Brain microvascular endothelial cell (primary cell): ENCODE data around the gene NISCH.

Experiments used
- DNase-seq: peaks from one replicate; pipeline ENCODE4 v3.0.0-alpha.2; 2020
- H3K27ac ChIP-seq: fragments of 250-450 bp; sonication (Bioruptor Pico); 2 replicates; pipeline ENCODE4 v1.5.1; 2020; ENCODE audit warnings: mild to moderate bottlenecking, moderate library complexity
- H3K27me3 ChIP-seq: fragments of 250-450 bp; sonication (Bioruptor Pico); replicated peaks from 2 replicates; pipeline ENCODE4 v1.5.1; 2020; ENCODE audit warnings: mild to moderate bottlenecking
- H3K36me3 ChIP-seq: fragments of 250-450 bp; sonication (Bioruptor Pico); replicated peaks from 2 replicates; pipeline ENCODE4 v1.5.1; 2020; ENCODE audit warnings: mild to moderate bottlenecking
- H3K4me3 ChIP-seq: 2 replicates; pipeline ENCODE4 v1.5.1; 2011; ENCODE audit warnings: low read depth, mild to moderate bottlenecking, control low read depth, low read length, moderate library complexity
- CTCF ChIP-seq: IDR thresholded peaks from 2 replicates; pipeline ENCODE4 v1.5.1; 2011; ENCODE audit warnings: low read depth, mild to moderate bottlenecking, moderate library complexity, low read length, control low read depth, inconsistent platforms; ENCODE audit errors: missing control alignments
- in situ Hi-C: cut with HindIII; loops from 2 replicates; pipeline ENCODE4 v1.10.0; 2017; ENCODE audit warnings: low sequenced_read_pairs, low pct_ligation_motif_present

The NISCH gene

GRCh38 chr3:52458031-52458760 lies 2.8 kb downstream of the NISCH start:
- Histone ChIP-seq H3K27ac (no peak overlapping the region), H3K4me3 (no peak overlapping the region), H3K27me3 (no peaks in the 10 kb centered on the region), H3K36me3 (peaks cover 22% of the 10 kb centered on the region)
- TF ChIP-seq CTCF, result no peak
- in situ Hi-C loops, result no loop called here
- DNase-seq, result no peak

- in situ Hi-C loops, result no loop called here
- H3K27ac ChIP-seq, result no peak overlapping the region
- H3K4me3 ChIP-seq, result no peak overlapping the region
- no peak for DNase-seq
- H3K36me3 ChIP-seq, result peaks cover 22% of the 10 kb centered on the region
- no peak for TF ChIP-seq CTCF
- no peaks in the 10 kb centered on the region for H3K27me3 ChIP-seq
These were observed 3.6 kb downstream of the NISCH start for GRCh38 chr3:52458770-52459545.

GRCh38 chr3:52461874-52462273 lies 6.5 kb downstream of the NISCH start:
- TF ChIP-seq CTCF, result no peak
- Histone ChIP-seq H3K27ac (no peak overlapping the region), H3K27me3 (no peaks in the 10 kb centered on the region), H3K4me3 (no peak overlapping the region), H3K36me3 (peaks cover 22% of the 10 kb centered on the region)
- in situ Hi-C loops, result no loop called here
- DNase-seq, result no peak

GRCh38 chr3:52463416-52463815 lies 8.0 kb downstream of the NISCH start:
- Histone ChIP-seq H3K27ac (no peak overlapping the region), H3K4me3 (no peak overlapping the region), H3K27me3 (no peaks in the 10 kb centered on the region)

GRCh38 chr3:52468336-52468735 lies 12.9 kb downstream of the NISCH start:
- peaks cover 27% of the 10 kb centered on the region for H3K36me3 ChIP-seq
- no peak overlapping the region for H3K4me3 ChIP-seq
- H3K27me3 ChIP-seq, result no peaks in the 10 kb centered on the region
- H3K27ac ChIP-seq, result no peak overlapping the region
- TF ChIP-seq CTCF, result no peak
- in situ Hi-C loops, result no loop called here
- no peak for DNase-seq

More at GRCh38 chr3:52463416-52463815, 8.0 kb downstream of the NISCH start:
- no peak for DNase-seq
- no peak for TF ChIP-seq CTCF
- peaks cover 22% of the 10 kb centered on the region for H3K36me3 ChIP-seq
- in situ Hi-C loops, result no loop called here
